ENCODE data around the gene LSM4. TPM values are rescaled to one million over a fixed set of nuclear protein-coding genes. Genes with fewer than 3 reads are reported as not detected.
A peak's percentile ranks its signal among the peaks of the same experiment; 100 is the strongest.

The LSM4 gene
- polyA plus RNA-seq, 1 experiment, result 69.3 TPM

DNA sequence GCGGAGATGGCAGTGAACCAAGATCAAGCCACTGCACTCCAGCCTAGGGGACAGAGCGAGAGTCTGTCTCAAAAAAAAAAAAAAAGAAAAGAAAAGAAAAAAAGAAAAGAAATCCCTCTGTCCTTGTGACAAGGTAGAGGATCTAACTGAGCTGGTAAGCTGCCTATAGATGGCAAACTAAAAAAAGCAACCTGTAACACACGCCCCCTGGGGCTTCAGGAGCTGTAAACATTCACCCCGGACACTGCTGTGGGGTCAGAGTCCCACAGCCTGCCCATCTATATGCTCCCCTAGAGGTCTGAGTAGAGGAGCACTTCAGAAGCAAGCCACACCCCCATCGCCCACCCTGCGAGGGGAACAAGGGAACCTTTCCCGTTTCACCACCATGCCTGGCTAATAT is 13.2 kb upstream of the LSM4 start:
- DNase-seq (ENCODE audit: low read depth, low spot score), result no peak
- H3K27me3 ChIP-seq (ENCODE audit: control insufficient read depth, insufficient read depth, low read length), result peaks cover 2% of the 10 kb centered on the region
- ChIA-PET CTCF (interaction anchor here (0.6 to 1.7 kb wide), 4 partner anchors 7 to 75 kb away, joined by 3 to 5 read pairs (median 4); no protein-coding TSS in a partner anchor), POLR2A (interaction anchor here (0.6 to 0.8 kb wide), 2 partner anchors 54 to 374 kb away, joined by 3 to 4 read pairs; no protein-coding TSS in a partner anchor)
- no peak overlapping the region for H3K4me3 ChIP-seq (ENCODE audit: low read depth, low read length)
- TF ChIP-seq CTCF (IDR thresholded peaks at IDR 0.05; ENCODE audit: low read depth, low read length), result no peak
- H3K9me3 ChIP-seq (ENCODE audit: control insufficient read depth, insufficient read depth, low read length), result no peaks in the 10 kb centered on the region; the same call in 1 of the 2 replicates
- H3K27ac ChIP-seq (ENCODE audit: low read depth, low read length), result no peak overlapping the region

- CTCF ChIA-PET, result interaction anchor here (0.9 kb wide), 1 partner anchor 54 kb away, joined by 4 read pairs; no protein-coding TSS in a partner anchor
- Histone ChIP-seq H3K27me3 (ENCODE audit: control insufficient read depth, insufficient read depth, low read length) (peaks cover 2% of the 10 kb centered on the region), H3K27ac (ENCODE audit: low read depth, low read length) (no peak overlapping the region), H3K4me3 (ENCODE audit: low read depth, low read length) (no peak overlapping the region), H3K9me3 (ENCODE audit: control insufficient read depth, insufficient read depth, low read length) (no peaks in the 10 kb centered on the region)
- DNase-seq (ENCODE audit: low read depth, low spot score), result no peak
- POLR2A ChIA-PET, result interaction anchor here (2.3 kb wide), 1 partner anchor 53 kb away, joined by 14 read pairs; the partner anchor contains the start of gene JUND
- no peak for TF ChIP-seq CTCF (IDR thresholded peaks at IDR 0.05; ENCODE audit: low read depth, low read length)
These were observed 10.8 kb upstream of the LSM4 start for GRCh38 chr19:18333680-18334079.

DNA sequence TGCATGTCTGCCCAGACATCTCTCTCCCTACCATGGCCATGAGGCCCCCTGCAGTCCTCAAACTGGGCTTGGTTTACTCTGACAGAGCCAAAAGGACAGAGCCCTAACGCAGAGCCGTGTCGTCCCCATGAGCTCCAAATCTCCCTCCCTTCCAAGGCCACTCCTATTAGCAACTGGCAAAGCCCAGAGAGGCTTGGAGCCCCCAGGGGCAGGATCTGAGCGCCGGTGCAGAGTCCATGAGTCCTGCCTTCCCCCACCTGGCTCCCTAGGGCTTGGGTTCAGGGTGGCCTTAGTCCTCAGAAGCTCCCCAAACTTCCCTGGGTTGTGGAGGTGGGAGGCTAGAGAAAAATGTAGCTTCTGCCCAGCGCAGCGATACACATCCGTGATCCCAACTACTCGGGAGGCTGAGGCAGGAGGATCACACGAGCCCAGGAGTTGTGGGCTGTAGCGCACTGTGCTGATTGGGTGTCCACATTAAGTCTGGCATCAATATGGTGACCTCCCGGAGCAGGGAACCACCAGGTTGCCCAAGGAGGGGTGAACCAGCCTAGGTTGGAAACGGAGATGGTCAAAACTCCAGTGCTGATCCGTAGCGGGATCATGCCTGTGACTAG is 10.1 kb upstream of the LSM4 start:
- no peak for TF ChIP-seq CTCF (IDR thresholded peaks at IDR 0.05; ENCODE audit: low read depth, low read length)
- Histone ChIP-seq H3K9me3 (ENCODE audit: control insufficient read depth, insufficient read depth, low read length) (no peaks in the 10 kb centered on the region), H3K27ac (ENCODE audit: low read depth, low read length) (no peak overlapping the region), H3K27me3 (ENCODE audit: control insufficient read depth, insufficient read depth, low read length) (peaks cover 2% of the 10 kb centered on the region), H3K4me3 (ENCODE audit: low read depth, low read length) (no peak overlapping the region)
- no peak for DNase-seq (ENCODE audit: low read depth, low spot score)
- POLR2A ChIA-PET, result interaction anchor here (2.3 kb wide), 1 partner anchor 52 kb away, joined by 14 read pairs; the partner anchor contains the start of gene JUND
- CTCF ChIA-PET, result interaction anchor here (0.8 to 0.9 kb wide), 3 partner anchors 12 to 53 kb away, joined by 3 to 4 read pairs (median 4); no protein-coding TSS in a partner anchor

DNA sequence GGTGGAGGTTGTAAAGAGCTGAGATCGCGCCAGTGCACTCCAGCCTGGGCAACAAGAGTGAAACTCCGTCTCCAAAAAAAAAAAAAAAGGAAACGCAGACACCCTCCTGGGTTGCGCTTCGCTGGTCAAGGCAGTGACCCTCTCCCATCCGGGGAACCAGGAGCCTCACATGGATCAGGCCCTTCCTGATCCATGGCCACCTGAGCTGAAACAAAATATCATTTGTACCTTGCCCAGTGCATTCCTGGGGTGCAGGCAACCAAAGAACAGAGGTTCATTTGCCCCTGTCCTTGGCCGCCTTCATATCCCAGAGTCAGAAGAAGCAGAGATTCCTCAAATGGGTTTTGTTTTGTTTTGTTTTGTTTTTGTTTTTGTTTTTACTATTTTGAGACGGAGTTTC is 8.0 kb upstream of the LSM4 start:
- no peak for DNase-seq (ENCODE audit: low read depth, low spot score)
- Histone ChIP-seq H3K4me3 (ENCODE audit: low read depth, low read length) (no peak overlapping the region), H3K27me3 (ENCODE audit: control insufficient read depth, insufficient read depth, low read length) (no peaks in the 10 kb centered on the region), H3K9me3 (ENCODE audit: control insufficient read depth, insufficient read depth, low read length) (no peaks in the 10 kb centered on the region), H3K27ac (ENCODE audit: low read depth, low read length) (no peak overlapping the region)
- CTCF ChIA-PET, result interaction anchor here (4.7 kb wide), 1 partner anchor 51 kb away, joined by 122 read pairs; the partner anchor contains the start of gene JUND
- POLR2A ChIA-PET, result no interaction called here
- no peak for TF ChIP-seq CTCF (IDR thresholded peaks at IDR 0.05; ENCODE audit: low read depth, low read length)

DNA sequence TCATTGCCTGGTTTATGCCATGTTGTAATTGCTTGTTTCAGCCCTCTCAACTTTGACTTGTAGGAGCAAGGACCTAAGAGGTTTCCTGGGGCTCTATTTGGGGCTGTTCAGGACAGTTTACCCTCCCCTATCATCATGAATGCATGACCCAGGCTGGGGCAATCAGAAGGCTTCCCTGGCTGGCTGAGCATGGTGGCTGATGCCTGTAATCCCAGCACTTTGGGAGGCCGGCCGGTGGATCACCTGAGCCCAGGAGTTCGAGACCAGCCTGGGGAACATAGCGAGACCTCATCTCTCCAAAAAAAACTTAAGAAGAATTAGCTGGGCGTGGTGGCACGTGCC is 6.1 kb upstream of the LSM4 start:
- POLR2A ChIA-PET, result interaction anchor here (0.8 to 1.7 kb wide), 5 partner anchors 25 to 54 kb away, joined by 3 to 109 read pairs (median 4); partner anchors contain the start of gene JUND
- CTCF ChIA-PET, result interaction anchor here (0.6 to 4.7 kb wide), 40 partner anchors 8 to 218 kb away, joined by 3 to 122 read pairs (median 5); partner anchors contain the start of genes IQCN and JUND
- H3K9me3 ChIP-seq (ENCODE audit: control insufficient read depth, insufficient read depth, low read length), result no peaks in the 10 kb centered on the region
- H3K27ac ChIP-seq (ENCODE audit: low read depth, low read length), result peak overlapping the region; percentile 77
- no peak for DNase-seq (ENCODE audit: low read depth, low spot score)
- TF ChIP-seq CTCF (IDR thresholded peaks at IDR 0.05; ENCODE audit: low read depth, low read length), result no peak
- H3K4me3 ChIP-seq (ENCODE audit: low read depth, low read length), result peak overlapping the region; percentile 55
- no peaks in the 10 kb centered on the region for H3K27me3 ChIP-seq (ENCODE audit: control insufficient read depth, insufficient read depth, low read length)

All from AG04450 (cell line).